PFSK-1 (cell line): ENCODE data around the gene IMPDH1.

Experiments used
- FOXP2 ChIP-seq: optimal IDR thresholded peaks from 2 replicates; pipeline ENCODE3; 2011; ENCODE audit warnings: borderline replicate concordance, control low read depth, inconsistent platforms; ENCODE audit not compliant: insufficient read depth; ENCODE audit errors: extremely low read length, extremely low read depth
- POLR2AphosphoS5 ChIP-seq: IDR thresholded peaks from 2 replicates; pipeline ENCODE4 v1.6.1; 2012; ENCODE audit warnings: low read depth, mild to moderate bottlenecking, control low read depth, low read length, moderate library complexity
- SIN3A ChIP-seq: IDR thresholded peaks from 2 replicates; pipeline ENCODE4 v1.6.1; 2012; ENCODE audit warnings: mild to moderate bottlenecking, low read length, moderate library complexity, borderline replicate concordance; ENCODE audit not compliant: insufficient read depth
- TAF1 ChIP-seq: IDR thresholded peaks from 2 replicates; pipeline ENCODE4 v1.6.1; 2012; ENCODE audit warnings: low read length, control low read depth, borderline replicate concordance; ENCODE audit not compliant: insufficient read depth
- TF ChIP-seq, protein P1 (sequence below), 2 experiments: IDR thresholded peaks; 2 replicates each; pipeline versions ENCODE4 v1.6.1 to v1.8.0; 2011 to 2012; ENCODE audit warnings: low read depth in 2 of 2, low read length in 2 of 2, control low read depth in 1 of 2, inconsistent platforms in 1 of 2, mild to moderate bottlenecking in 1 of 2, moderate library complexity in 1 of 2; ENCODE audit not compliant: insufficient read depth in 1 of 2

The IMPDH1 gene

DNA sequence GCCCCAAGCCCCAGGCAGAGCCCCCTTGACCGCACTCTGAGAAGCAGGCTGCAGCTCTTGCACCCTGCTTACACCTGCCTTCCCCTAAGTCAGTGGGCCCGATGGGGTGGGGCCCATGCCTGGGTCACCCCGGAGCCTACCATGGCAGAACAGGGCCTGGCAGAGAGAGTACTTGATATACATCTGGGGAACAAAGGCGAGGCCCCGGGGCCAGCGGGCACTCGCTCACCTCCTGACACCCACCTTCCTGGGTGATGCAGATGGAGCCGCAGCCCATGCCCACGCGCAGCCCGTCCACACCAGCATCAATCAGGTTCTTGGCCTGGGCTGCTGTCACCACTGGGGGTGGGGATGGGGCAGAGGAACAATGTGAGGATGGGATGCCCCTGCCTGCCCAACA, 13.4 kb downstream of the IMPDH1 start:
- TF ChIP-seq FOXP2 (no peak), POLR2AphosphoS5 (no peak), TAF1 (no peak), SIN3A (no peak)
- TF ChIP-seq, protein P1, sequence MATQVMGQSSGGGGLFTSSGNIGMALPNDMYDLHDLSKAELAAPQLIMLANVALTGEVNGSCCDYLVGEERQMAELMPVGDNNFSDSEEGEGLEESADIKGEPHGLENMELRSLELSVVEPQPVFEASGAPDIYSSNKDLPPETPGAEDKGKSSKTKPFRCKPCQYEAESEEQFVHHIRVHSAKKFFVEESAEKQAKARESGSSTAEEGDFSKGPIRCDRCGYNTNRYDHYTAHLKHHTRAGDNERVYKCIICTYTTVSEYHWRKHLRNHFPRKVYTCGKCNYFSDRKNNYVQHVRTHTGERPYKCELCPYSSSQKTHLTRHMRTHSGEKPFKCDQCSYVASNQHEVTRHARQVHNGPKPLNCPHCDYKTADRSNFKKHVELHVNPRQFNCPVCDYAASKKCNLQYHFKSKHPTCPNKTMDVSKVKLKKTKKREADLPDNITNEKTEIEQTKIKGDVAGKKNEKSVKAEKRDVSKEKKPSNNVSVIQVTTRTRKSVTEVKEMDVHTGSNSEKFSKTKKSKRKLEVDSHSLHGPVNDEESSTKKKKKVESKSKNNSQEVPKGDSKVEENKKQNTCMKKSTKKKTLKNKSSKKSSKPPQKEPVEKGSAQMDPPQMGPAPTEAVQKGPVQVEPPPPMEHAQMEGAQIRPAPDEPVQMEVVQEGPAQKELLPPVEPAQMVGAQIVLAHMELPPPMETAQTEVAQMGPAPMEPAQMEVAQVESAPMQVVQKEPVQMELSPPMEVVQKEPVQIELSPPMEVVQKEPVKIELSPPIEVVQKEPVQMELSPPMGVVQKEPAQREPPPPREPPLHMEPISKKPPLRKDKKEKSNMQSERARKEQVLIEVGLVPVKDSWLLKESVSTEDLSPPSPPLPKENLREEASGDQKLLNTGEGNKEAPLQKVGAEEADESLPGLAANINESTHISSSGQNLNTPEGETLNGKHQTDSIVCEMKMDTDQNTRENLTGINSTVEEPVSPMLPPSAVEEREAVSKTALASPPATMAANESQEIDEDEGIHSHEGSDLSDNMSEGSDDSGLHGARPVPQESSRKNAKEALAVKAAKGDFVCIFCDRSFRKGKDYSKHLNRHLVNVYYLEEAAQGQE (IDR thresholded peaks at IDR 0.05; ENCODE audit: insufficient read depth in 1 of 2, low read depth in 2 of 2, low read length in 2 of 2), result no peak

DNA sequence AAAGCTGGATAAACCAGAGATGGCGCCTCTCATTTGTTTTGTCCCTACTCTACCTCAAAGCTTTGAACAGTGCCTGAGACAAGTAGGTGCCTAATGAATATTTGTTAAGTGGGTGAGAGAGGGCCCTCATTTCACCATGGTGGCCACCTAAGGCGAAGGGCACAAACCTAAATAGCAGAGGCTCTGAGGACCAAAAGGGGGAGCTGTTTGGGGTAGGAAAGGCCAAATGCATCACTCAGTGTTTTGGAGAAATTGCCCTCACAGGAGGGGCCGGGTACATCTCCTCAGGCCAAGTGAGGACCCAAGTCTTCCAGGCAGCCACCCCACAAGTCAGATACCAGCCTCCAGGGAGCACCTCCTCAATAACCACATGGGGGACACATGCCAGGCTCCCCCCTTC, 14.0 kb downstream of the IMPDH1 start:
- TF ChIP-seq POLR2AphosphoS5 (no peak), FOXP2 (no peak), TAF1 (no peak), SIN3A (no peak)
- TF ChIP-seq, protein P1 (IDR thresholded peaks at IDR 0.05; ENCODE audit: insufficient read depth in 1 of 2, low read depth in 2 of 2, low read length in 2 of 2), result no peak

DNA sequence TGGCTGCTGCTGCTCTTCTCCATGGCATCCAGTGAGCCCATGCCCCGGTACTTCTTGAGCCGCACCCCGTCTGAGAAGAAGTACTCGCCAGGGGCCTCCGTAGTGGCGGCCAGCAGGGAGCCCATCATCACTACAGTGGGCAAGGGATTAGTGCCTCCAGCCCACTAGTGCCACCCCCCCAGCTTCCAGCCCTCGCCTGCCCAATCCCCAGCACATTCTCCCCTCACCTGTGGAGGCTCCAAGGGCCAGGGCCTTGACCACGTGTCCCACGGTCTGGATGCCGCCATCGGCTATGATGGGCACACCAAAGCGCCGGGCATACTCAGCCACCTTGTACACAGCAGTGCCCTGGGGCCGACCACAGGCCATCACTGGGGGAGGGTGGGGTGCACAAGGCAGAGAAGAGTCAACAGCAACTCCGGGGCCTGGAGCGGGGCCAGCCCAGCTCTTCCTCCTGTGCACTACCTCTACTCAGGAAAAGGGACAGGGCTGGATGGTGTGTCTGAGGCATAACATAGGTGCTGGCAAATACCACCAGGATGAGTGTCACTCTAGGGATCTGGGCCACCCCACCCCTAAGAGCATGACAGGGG, 14.8 kb downstream of the IMPDH1 start:
- no peak for TF ChIP-seq POLR2AphosphoS5
- TF ChIP-seq, protein P1 (IDR thresholded peaks at IDR 0.05; ENCODE audit: insufficient read depth in 1 of 2, low read depth in 2 of 2, low read length in 2 of 2), result no peak
- TF ChIP-seq TAF1, result no peak
- TF ChIP-seq FOXP2, result no peak
- no peak for TF ChIP-seq SIN3A

DNA sequence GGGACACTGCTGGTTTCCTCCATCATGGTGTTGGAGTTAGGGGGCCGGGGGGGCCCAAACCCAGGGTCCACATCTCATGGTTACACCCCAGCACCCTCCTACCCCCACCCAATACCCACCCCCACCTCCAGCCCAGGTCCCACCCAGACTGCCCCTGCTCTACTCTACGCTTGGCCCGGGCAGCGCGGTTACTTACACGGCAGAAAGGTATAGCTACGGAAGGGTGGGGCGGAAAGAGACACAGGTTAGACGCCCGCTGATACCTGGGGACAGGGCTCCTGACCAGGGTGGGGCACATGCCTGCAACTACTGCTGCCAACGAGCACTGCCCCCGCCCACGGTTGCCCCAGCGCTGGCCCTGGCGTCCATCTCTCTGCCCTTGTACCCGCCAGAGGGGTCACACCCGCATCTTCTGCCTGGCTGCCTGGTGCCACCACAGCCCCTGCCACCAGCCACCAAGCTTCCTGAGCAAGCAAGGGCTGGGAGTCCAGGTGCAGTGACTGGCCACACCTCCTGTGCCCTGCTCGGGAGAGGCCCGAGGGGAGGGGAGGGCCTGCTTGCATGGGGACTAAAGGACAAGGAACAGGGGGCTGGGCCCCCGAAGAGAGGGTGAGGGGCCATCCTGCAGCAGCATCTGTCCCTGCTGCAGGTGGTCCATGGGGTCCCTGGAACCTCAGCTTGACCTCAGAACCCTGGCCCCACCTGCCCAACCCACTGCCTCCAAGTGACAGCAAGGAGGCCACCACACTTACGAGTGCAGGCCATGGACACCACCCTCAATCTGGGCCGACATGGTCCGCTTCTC, 16.1 kb downstream of the IMPDH1 start:
- TF ChIP-seq POLR2AphosphoS5 (no peak), FOXP2 (no peak), TAF1 (no peak), SIN3A (no peak)
- TF ChIP-seq, protein P1 (IDR thresholded peaks at IDR 0.05; ENCODE audit: insufficient read depth in 1 of 2, low read depth in 2 of 2, low read length in 2 of 2), result no peak
